T-cell (primary cell): ENCODE data around the gene CNDP2. TPM values are rescaled to one million over a fixed set of nuclear protein-coding genes. Genes with fewer than 3 reads are reported as not detected.

Source experiments
- ATAC-seq, 4 experiments: fragments of 200-7000 bp in 3 of 4; fragments of 150-1000 bp in 1 of 4; cut with Tn5 transposase; replicated peaks in 1 of 4; 1 replicate in 3 of 4; 2 replicates in 1 of 4; pipeline ENCODE4 v1.10.0; 2021; ENCODE audit warnings: moderate library complexity in 3 of 4, mild to moderate bottlenecking in 2 of 4, moderate number of reproducible peaks in 1 of 4
- CTCF ChIA-PET, 2 donors: fragments of 300-600 bp; sonication (Branson Sonifier 250); formaldehyde crosslinking; loops; one replicate each; lab custom pipeline; 2022; ENCODE audit warnings: antibody characterized with exemption in 2 of 2; lab: Charles Lee
- POLR2A ChIA-PET, 2 donors: fragments of 300-600 bp; sonication (Branson Sonifier 250); formaldehyde crosslinking; loops; one replicate each; lab custom pipeline; 2022; ENCODE audit warnings: antibody characterized with exemption in 2 of 2; lab: Charles Lee
- DNase-seq, 35 experiments: peaks; one replicate each; pipeline versions ENCODE4 v3.0.0 to v3.0.0-alpha.2; 2013 to 2023
- H3K27ac ChIP-seq: one replicate; pipeline ENCODE4 v1.5.1; 2013; ENCODE audit warnings: low read length
- H3K27me3 ChIP-seq, 2 experiments: replicated peaks in 1 of 2; 1 replicate in 1 of 2; 2 replicates in 1 of 2; pipeline versions ENCODE4 v1.6.1 to v1.7.0; 2013; ENCODE audit warnings: low read length in 1 of 2, mixed read lengths in 1 of 2; ENCODE audit not compliant: control insufficient read depth in 2 of 2, insufficient read depth in 2 of 2; ENCODE audit errors: extremely low read depth in 1 of 2
- H3K36me3 ChIP-seq, 2 donors: 1 replicate in 1 of 2; 2 replicates in 1 of 2; pipeline versions ENCODE4 v1.6.1 to v1.7.0; 2013; ENCODE audit warnings: low read length in 1 of 2; ENCODE audit not compliant: control insufficient read depth in 2 of 2, insufficient read depth in 1 of 2; ENCODE audit errors: extremely low read depth in 1 of 2
- H3K4me1 ChIP-seq, 2 experiments: 1 replicate in 1 of 2; 2 replicates in 1 of 2; pipeline versions ENCODE4 v1.6.1 to v1.7.0; 2013; ENCODE audit warnings: low read length in 2 of 2, mixed read lengths in 1 of 2; ENCODE audit not compliant: insufficient read depth in 2 of 2, control insufficient read depth in 1 of 2; ENCODE audit errors: extremely low read depth in 1 of 2
- H3K4me3 ChIP-seq, 2 donors: 1 replicate in 1 of 2; 2 replicates in 1 of 2; pipeline versions ENCODE4 v1.5.1 to v1.7.0; 2013; ENCODE audit warnings: mild to moderate bottlenecking in 2 of 2, low read length in 1 of 2, moderate library complexity in 1 of 2; ENCODE audit not compliant: control insufficient read depth in 1 of 2; ENCODE audit errors: extremely low read depth in 1 of 2
- H3K9me3 ChIP-seq: 2 replicates; pipeline ENCODE4 v1.7.0; 2013
- H3K27ac Mint-ChIP-seq, 2 donors: one replicate each; pipeline ENCODE4 v1.8.0; 2020 to 2021; ENCODE audit warnings: mild to moderate bottlenecking in 2 of 2, mixed read lengths in 2 of 2
- H3K27me3 Mint-ChIP-seq, 2 donors: one replicate each; pipeline ENCODE4 v1.8.0; 2021 to 2022; ENCODE audit warnings: mixed read lengths in 2 of 2
- H3K36me3 Mint-ChIP-seq: one replicate; pipeline ENCODE4 v1.8.0; 2021; ENCODE audit warnings: mixed read lengths
- H3K4me1 Mint-ChIP-seq, 3 donors: one replicate each; pipeline ENCODE4 v1.8.0; 2020 to 2022; ENCODE audit warnings: mixed read lengths in 3 of 3, mild to moderate bottlenecking in 1 of 3
- H3K4me3 Mint-ChIP-seq, 3 donors: one replicate each; pipeline ENCODE4 v1.8.0; 2020 to 2022; ENCODE audit warnings: mild to moderate bottlenecking in 3 of 3, mixed read lengths in 3 of 3, moderate library complexity in 3 of 3
- H3K9me3 Mint-ChIP-seq, 3 donors: one replicate each; pipeline ENCODE4 v1.8.0; 2020 to 2022; ENCODE audit warnings: mixed read lengths in 3 of 3
- WGBS: methylation state at CpG from one replicate; pipeline ENCODE4 v1.1.5; 2013; ENCODE audit warnings: missing lambda C conversion rate; ENCODE audit not compliant: insufficient coverage; 5-methylcytosine and 5-hydroxymethylcytosine counted together
- total RNA-seq, 35 experiments: library from RNA in 6 of 35; stranded (reverse) in 6 of 35; fragments of 120-200 nt in 1 of 35; gene quantifications; one replicate each; pipeline versions ENCODE4 v1.2.1 to v1.2.4 and lab custom pipeline; 2013 to 2026

The CNDP2 gene
- total RNA-seq, 5 donors from 2014 or later (not counting 1 experiment from before 2014, with no cell fraction given) = 113 to 150 (median 137) TPM

DNA sequence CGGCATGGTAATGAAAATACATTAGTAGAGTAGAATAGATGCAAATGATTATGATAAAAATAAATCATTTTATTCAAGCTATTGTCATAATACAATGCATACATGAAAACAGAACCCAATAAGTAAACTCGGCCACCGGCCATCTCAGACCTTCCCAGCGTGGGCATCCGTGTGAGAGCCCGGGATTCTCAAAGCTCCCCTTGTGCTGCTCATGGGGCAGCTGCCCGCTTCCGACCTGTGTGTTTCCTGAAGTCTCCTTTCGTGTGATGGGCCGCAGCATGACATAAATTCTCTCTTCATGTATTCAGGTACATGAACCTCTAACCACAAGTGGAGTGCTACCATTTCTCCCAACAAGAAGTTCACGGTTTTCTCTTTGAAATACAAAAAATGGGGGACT is 13.5 kb upstream of the CNDP2 start:
- ChIA-PET POLR2A (no interaction called here), CTCF (interaction anchor here in 1 of 2 donors (0.7 kb wide), 1 partner anchor 69 kb away, joined by 4 read pairs; no protein-coding TSS in a partner anchor)
- peaks cover 13 to 19% (median 16%) of the 10 kb centered on the region in 3 donors for H3K4me1 Mint-ChIP-seq
- peaks cover 0 to 12% of the 10 kb centered on the region in 2 donors for H3K27me3 Mint-ChIP-seq
- no peak overlapping the region for H3K4me3 Mint-ChIP-seq
- no peaks in the 10 kb centered on the region for H3K36me3 Mint-ChIP-seq
- 72% methylated on average over 9 of the region's 11 CpGs for WGBS
- Histone ChIP-seq H3K27me3 (peaks cover 0 to 22% of the 10 kb centered on the region in 2 experiments), H3K4me3 (no peak overlapping the region), H3K36me3 (no peaks in the 10 kb centered on the region), H3K27ac (no peak overlapping the region), H3K4me1 (peaks cover 0 to 12% of the 10 kb centered on the region in 2 experiments), H3K9me3 (no peaks in the 10 kb centered on the region)
- ATAC-seq (no peak), DNase-seq (no peak)
- no peak overlapping the region for H3K27ac Mint-ChIP-seq
- no peaks in the 10 kb centered on the region for H3K9me3 Mint-ChIP-seq

DNA sequence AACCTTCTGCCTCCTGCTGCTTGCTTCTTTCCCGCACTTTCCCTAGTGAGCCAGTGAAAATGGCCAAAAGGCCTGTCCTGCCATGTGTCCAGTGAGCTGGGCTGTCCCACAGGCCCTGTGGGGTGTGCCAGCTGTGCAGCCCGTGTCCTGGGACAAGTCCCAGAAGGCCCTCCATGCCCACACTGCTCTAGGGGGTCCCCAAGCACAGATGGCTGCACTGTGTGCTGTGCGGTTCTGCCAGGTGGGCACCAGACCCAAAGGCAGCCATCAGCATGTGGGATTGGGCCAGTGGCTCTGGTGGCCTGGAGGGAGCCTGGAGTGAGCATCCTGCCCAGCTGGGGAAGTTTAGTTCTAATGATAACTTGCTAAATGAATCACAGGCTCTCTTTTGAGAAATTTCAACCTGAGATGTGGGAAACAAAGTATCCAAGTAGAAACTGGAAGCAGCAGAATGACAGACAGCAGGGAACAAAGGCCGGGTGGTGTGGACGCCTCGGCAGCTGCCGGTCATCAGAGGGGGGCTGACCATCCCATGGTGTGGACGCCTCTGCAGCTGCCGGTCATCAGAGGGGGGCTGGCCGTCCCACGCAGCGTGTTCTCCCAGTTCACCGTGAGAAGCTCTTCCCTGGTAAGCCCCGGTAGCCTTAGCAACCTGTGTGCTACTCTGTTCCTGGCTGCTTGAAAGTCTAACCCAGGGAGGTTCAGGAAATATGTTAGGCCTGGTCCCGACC is 9.9 kb upstream of the CNDP2 start:
- Mint-ChIP-seq H3K4me3 (no peak overlapping the region), H3K27ac (no peak overlapping the region)
- CTCF ChIA-PET = interaction anchor here (1.0 to 1.6 kb wide), 3 partner anchors 113 to 133 kb away, joined by 3 to 7 read pairs (median 5); no protein-coding TSS in a partner anchor

DNA sequence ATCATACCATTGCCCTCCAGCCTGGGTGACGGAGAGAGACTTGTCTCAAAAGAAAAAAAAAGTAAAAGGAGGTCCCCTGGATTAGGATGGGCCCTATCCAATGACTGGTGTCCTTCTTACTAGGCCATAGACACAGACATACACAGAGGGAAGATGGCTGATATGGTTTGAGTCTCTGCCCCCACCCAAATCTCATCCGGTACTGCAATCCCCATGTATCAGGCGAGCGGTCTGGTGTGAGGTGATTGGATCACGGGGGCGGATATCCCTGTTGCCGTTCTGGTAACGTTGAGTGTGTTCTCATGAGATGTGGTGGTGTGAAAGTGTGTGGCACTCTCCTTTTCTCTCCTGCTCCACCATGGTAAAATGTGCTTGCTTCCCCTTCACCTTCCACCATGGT is 7.8 kb upstream of the CNDP2 start:
- H3K36me3 Mint-ChIP-seq = no peaks in the 10 kb centered on the region
- H3K4me1 Mint-ChIP-seq = peaks cover 13 to 19% (median 16%) of the 10 kb centered on the region in 3 donors
- DNase-seq (no peak), ATAC-seq (no peak)
- no peak overlapping the region for H3K4me3 Mint-ChIP-seq
- Histone ChIP-seq H3K4me3 (no peak overlapping the region), H3K4me1 (peaks cover 0 to 12% of the 10 kb centered on the region in 2 experiments), H3K27me3 (peaks cover 0 to 10% of the 10 kb centered on the region in 2 experiments), H3K9me3 (no peaks in the 10 kb centered on the region), H3K36me3 (no peaks in the 10 kb centered on the region), H3K27ac (no peak overlapping the region)
- no peaks in the 10 kb centered on the region for H3K9me3 Mint-ChIP-seq
- peaks cover 0 to 5% of the 10 kb centered on the region in 2 donors for H3K27me3 Mint-ChIP-seq
- POLR2A ChIA-PET = no interaction called here
- no CpG with 5 or more reads among the region's 8 CpGs for WGBS
- CTCF ChIA-PET = no interaction called here
- no peak overlapping the region for H3K27ac Mint-ChIP-seq

More for the DNA sequence above, 9.9 kb upstream of the CNDP2 start:
- H3K9me3 Mint-ChIP-seq = no peaks in the 10 kb centered on the region
- no peaks in the 10 kb centered on the region for H3K36me3 Mint-ChIP-seq
- DNase-seq (no peak), ATAC-seq (no peak)
- peaks cover 0 to 17% of the 10 kb centered on the region in 2 experiments for H3K27me3 ChIP-seq
- no peaks in the 10 kb centered on the region for H3K36me3 ChIP-seq
- peaks cover 0 to 12% of the 10 kb centered on the region in 2 experiments for H3K4me1 ChIP-seq
- no peak overlapping the region for H3K27ac ChIP-seq
- peaks cover 0 to 8% of the 10 kb centered on the region in 2 donors for H3K27me3 Mint-ChIP-seq
- H3K4me3 ChIP-seq = no peak overlapping the region
- POLR2A ChIA-PET = no interaction called here
- WGBS = 92% methylated on average over 12 of the region's 15 CpGs
- H3K4me1 Mint-ChIP-seq = peaks cover 13 to 19% (median 16%) of the 10 kb centered on the region in 3 donors
- H3K9me3 ChIP-seq = no peaks in the 10 kb centered on the region

DNA sequence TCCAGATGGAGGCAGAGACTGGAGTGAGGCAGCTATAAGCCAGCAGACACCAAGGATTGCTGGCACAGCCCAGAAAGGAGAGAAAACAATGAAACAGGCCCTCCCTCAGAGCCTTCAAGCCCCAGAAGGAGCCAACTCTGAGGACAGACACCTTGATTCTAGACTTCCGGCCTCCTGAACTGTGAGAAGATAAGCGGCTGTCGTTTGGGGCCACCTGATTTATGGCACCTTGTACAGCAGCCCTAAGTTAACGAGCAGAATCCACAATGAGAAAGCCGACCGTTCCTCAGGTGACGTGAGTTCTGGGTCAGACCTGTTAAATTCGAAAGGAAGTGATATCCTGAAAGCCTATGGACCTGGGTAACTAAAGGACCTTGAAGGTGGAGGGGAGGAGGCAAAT is 7.3 kb upstream of the CNDP2 start:
- Histone ChIP-seq H3K36me3 (no peaks in the 10 kb centered on the region), H3K9me3 (no peaks in the 10 kb centered on the region), H3K27ac (no peak overlapping the region), H3K27me3 (peaks cover 0 to 10% of the 10 kb centered on the region in 2 experiments), H3K4me1 (peaks cover 0 to 14% of the 10 kb centered on the region in 2 experiments), H3K4me3 (no peak overlapping the region)
- Mint-ChIP-seq H3K4me1 (peaks cover 13 to 19% (median 16%) of the 10 kb centered on the region in 3 donors), H3K4me3 (no peak overlapping the region), H3K9me3 (no peaks in the 10 kb centered on the region), H3K36me3 (no peaks in the 10 kb centered on the region), H3K27ac (no peak overlapping the region), H3K27me3 (peaks cover 0 to 5% of the 10 kb centered on the region in 2 donors)
- WGBS = 90% methylated on average over 8 of the region's 8 CpGs
- ChIA-PET CTCF (no interaction called here), POLR2A (no interaction called here)
- DNase-seq (no peak), ATAC-seq (no peak)

DNA sequence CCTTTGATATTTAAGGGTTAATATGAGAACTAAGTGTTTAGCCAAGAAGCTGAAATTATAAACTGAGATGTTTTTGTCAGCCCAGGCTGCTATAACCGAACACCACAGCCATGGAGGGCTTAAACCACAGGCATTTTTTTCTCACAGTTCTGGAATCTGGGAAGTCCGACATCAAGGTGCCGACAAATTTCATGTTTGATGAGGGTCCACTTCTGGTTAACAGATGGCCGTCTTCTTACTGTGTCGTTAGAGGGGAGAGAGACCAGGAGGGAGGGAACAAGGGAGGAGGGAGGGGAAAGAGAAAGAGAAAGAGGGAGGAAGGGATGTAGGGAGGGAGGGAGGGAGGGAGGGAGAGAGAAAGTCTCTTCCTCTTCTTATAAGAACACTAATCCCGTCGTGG is 6.5 kb upstream of the CNDP2 start:
- Histone ChIP-seq H3K4me3 (no peak overlapping the region), H3K27ac (no peak overlapping the region), H3K27me3 (peaks cover 0 to 10% of the 10 kb centered on the region in 2 experiments), H3K4me1 (peaks cover 0 to 11% of the 10 kb centered on the region in 2 experiments), H3K9me3 (no peaks in the 10 kb centered on the region), H3K36me3 (no peaks in the 10 kb centered on the region)
- WGBS = 81% methylated on average over 4 of the region's 7 CpGs
- ChIA-PET POLR2A (interaction anchor here (0.6 kb wide), 3 partner anchors 55 to 291 kb away, joined by 3 to 4 read pairs (median 4); no protein-coding TSS in a partner anchor), CTCF (interaction anchor here (0.6 to 7.2 kb wide), 4 partner anchors 66 to 136 kb away, joined by 3 to 202 read pairs (median 49); no protein-coding TSS in a partner anchor)
- Mint-ChIP-seq H3K9me3 (no peaks in the 10 kb centered on the region), H3K36me3 (no peaks in the 10 kb centered on the region), H3K4me3 (no peak overlapping the region), H3K4me1 (peaks cover 11 to 17% (median 12%) of the 10 kb centered on the region in 3 donors), H3K27me3 (peaks cover 0 to 5% of the 10 kb centered on the region in 2 donors), H3K27ac (no peak overlapping the region)
- DNase-seq = no peak
- no peak for ATAC-seq

DNA sequence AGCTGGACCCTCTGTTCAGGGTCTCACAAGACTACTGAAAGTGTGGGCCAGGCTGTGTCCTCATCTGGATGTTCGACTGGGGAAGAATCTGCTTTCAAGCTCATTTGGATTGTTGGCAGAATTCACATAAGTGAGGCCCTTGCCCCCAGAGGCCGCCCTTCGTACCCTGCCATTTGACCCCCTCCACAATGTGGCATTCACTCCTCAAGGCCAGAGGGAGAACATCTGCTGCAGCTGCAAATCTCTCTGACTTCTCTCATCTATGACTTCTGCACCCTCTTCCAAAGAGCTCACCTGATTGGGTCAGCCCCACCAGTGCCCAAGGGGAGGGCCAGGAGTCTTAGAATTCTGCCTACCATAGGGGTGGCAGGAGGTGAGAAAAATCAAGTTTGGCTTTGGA is 3.9 kb upstream of the CNDP2 start:
- no peak overlapping the region for H3K4me3 ChIP-seq
- H3K36me3 Mint-ChIP-seq = no peaks in the 10 kb centered on the region
- H3K9me3 Mint-ChIP-seq = no peaks in the 10 kb centered on the region
- H3K4me3 Mint-ChIP-seq = no peak overlapping the region
- no peak overlapping the region for H3K27ac ChIP-seq
- no peaks in the 10 kb centered on the region for H3K36me3 ChIP-seq
- ChIA-PET POLR2A (no interaction called here), CTCF (interaction anchor here (0.9 to 7.2 kb wide), 7 partner anchors 60 to 144 kb away, joined by 3 to 202 read pairs (median 32); no protein-coding TSS in a partner anchor)
- WGBS = 87% methylated on average over 2 of the region's 3 CpGs
- H3K27me3 Mint-ChIP-seq = no peaks in the 10 kb centered on the region
- peaks cover 11 to 15% (median 13%) of the 10 kb centered on the region in 3 donors for H3K4me1 Mint-ChIP-seq
- ATAC-seq (no peak), DNase-seq (no peak)
- H3K27ac Mint-ChIP-seq = no peak overlapping the region
- peaks cover 0 to 2% of the 10 kb centered on the region in 2 experiments for H3K27me3 ChIP-seq
- peaks cover 7 to 17% of the 10 kb centered on the region in 2 experiments for H3K4me1 ChIP-seq
- no peaks in the 10 kb centered on the region for H3K9me3 ChIP-seq
